NCI-H69 (cell line): Measurements from ENCODE around the gene STK36.

Experiments
- DNase-seq: peaks from one replicate; lab custom pipeline; 2025; lab: John Stamatoyannopoulos, UW

Gene STK36

GRCh38 chr2:218659988-218660358 lies 11.9 kb upstream of the STK36 start:
- DNase-seq: no peak

- no peak for DNase-seq
Observed at GRCh38 chr2:218662377-218662776, 9.5 kb upstream of the STK36 start.

GRCh38 chr2:218662827-218663226 lies 9.1 kb upstream of the STK36 start:
- DNase-seq: no peak

- no peak for DNase-seq
Observed at GRCh38 chr2:218663901-218664300, 8.0 kb upstream of the STK36 start.

GRCh38 chr2:218664653-218665052 lies 7.2 kb upstream of the STK36 start:
- no peak for DNase-seq

- DNase-seq: no peak
Observed at GRCh38 chr2:218671097-218671653, 711 bp upstream of the STK36 start.

GRCh38 chr2:218679119-218679518 lies 7.2 kb downstream of the STK36 start:
- no peak for DNase-seq

GRCh38 chr2:218680061-218680460 lies 8.2 kb downstream of the STK36 start:
- no peak for DNase-seq

- DNase-seq: peak; percentile 67
Observed at GRCh38 chr2:218687400-218688060, 15.6 kb downstream of the STK36 start.

GRCh38 chr2:218691234-218691633 lies 19.3 kb downstream of the STK36 start:
- no peak for DNase-seq

- no peak for DNase-seq
Observed at GRCh38 chr2:218694405-218695145, 22.7 kb downstream of the STK36 start.

- DNase-seq: no peak
Observed at GRCh38 chr2:218698885-218699284, 27.0 kb downstream of the STK36 start.

GRCh38 chr2:218701806-218702205 lies 29.9 kb downstream of the STK36 start:
- DNase-seq: no peak

GRCh38 chr2:218703341-218703740 lies 31.5 kb downstream of the STK36 start:
- no peak for DNase-seq

GRCh38 chr2:218708086-218708485 lies 36.2 kb downstream of the STK36 start:
- DNase-seq: no peak

GRCh38 chr2:218709908-218710307 lies 38.0 kb downstream of the STK36 start:
- DNase-seq: no peak

- no peak for DNase-seq
Observed at GRCh38 chr2:218710334-218710686, 38.4 kb downstream of the STK36 start.

GRCh38 chr2:218710687-218711549 lies 39.0 kb downstream of the STK36 start, which contains the start of gene TTLL4:
TSS of gene TTLL4 (plus strand) at chr2:218710835. CDS start at chr2:218737677, 26,842 bp downstream.
- peak; percentile 94 for DNase-seq

GRCh38 chr2:218711550-218711929 lies 39.7 kb downstream of the STK36 start:
- DNase-seq: no peak

- no peak for DNase-seq
Observed at GRCh38 chr2:218713922-218714321, 42.0 kb downstream of the STK36 start.

- no peak for DNase-seq
Observed at GRCh38 chr2:218716070-218716469, 44.2 kb downstream of the STK36 start.

GRCh38 chr2:218717262-218717661 lies 45.4 kb downstream of the STK36 start:
- peak; percentile 5 for DNase-seq
